ACC112 (cell line): Measurements from ENCODE around the gene RASA2.

Experiments
- H2AFZ ChIP-seq: fragments of 200-600 bp; sonication (generic); one replicate; pipeline ENCODE4 v1.6.0; 2017; ENCODE audit warnings: antibody characterized with exemption, low read length; ENCODE audit not compliant: unreplicated experiment
- H3K27ac ChIP-seq: fragments of 200-600 bp; sonication (generic); 2 replicates; pipeline ENCODE4 v1.5.1; 2014; ENCODE audit warnings: low read depth, mild to moderate bottlenecking, antibody characterized with exemption, low read length, moderate library complexity
- H3K27me3 ChIP-seq: fragments of 200-600 bp; sonication (generic); 2 replicates; pipeline ENCODE4 v1.6.1; 2014; ENCODE audit warnings: mild to moderate bottlenecking, antibody characterized with exemption, low read length, moderate library complexity, mixed read lengths; ENCODE audit not compliant: insufficient read depth
- H3K36me3 ChIP-seq: fragments of 200-600 bp; sonication (generic); 2 replicates; pipeline ENCODE4 v1.6.1; 2016; ENCODE audit warnings: mild to moderate bottlenecking, antibody characterized with exemption, low read length, moderate library complexity, mixed read lengths; ENCODE audit not compliant: insufficient read depth
- H3K4me1 ChIP-seq: fragments of 200-600 bp; sonication (generic); one replicate; pipeline ENCODE4 v1.6.1; 2016; ENCODE audit warnings: low read length, mixed read lengths; ENCODE audit not compliant: insufficient read depth, unreplicated experiment, control insufficient read depth
- H3K4me3 ChIP-seq: fragments of 200-600 bp; sonication (generic); 2 replicates; pipeline ENCODE4 v1.5.1; 2014; ENCODE audit warnings: mild to moderate bottlenecking, low read depth, low read length
- H3K79me2 ChIP-seq: fragments of 200-600 bp; sonication (generic); one replicate; pipeline ENCODE4 v1.6.0; 2016; ENCODE audit warnings: low read length; ENCODE audit not compliant: control insufficient read depth, unreplicated experiment, insufficient read depth

Gene RASA2

GRCh38 chr3:141498598-141499223 lies 11.9 kb downstream of the RASA2 start:
- no peak overlapping the region for H2AFZ ChIP-seq
- no peaks in the 10 kb centered on the region for H3K27me3 ChIP-seq
- H3K4me3 ChIP-seq: no peak overlapping the region
- no peak overlapping the region for H3K27ac ChIP-seq
- H3K79me2 ChIP-seq: peaks cover 71% of the 10 kb centered on the region
- H3K4me1 ChIP-seq: peaks cover 3% of the 10 kb centered on the region
- H3K36me3 ChIP-seq: no peaks in the 10 kb centered on the region; the same call in 1 of the 2 replicates

DNA sequence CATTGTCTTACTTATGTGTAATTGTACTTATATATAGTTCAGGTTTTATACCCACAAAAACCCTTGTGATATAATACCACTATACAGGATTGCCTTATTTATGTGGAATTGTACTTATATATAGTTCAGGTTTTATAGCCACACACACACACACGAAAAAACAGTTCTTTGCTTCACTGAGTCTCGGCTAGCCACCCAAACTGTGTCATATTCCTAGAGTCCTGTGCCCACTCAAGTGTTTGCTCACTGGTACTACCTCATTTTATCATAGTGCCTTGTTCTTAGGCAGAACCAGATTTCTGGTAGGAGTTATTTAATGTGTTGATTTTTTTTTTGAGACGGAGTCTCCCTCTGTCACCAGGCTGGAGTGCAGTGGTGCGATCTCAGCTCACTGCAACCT lies 12.5 kb downstream of the RASA2 start:
- Histone ChIP-seq H3K4me1 (peaks cover 3% of the 10 kb centered on the region), H3K27ac (no peak overlapping the region), H3K36me3 (no peaks in the 10 kb centered on the region; the same call in 1 of the 2 replicates), H3K4me3 (no peak overlapping the region), H3K79me2 (peaks cover 70% of the 10 kb centered on the region), H2AFZ (no peak overlapping the region), H3K27me3 (no peaks in the 10 kb centered on the region)

DNA sequence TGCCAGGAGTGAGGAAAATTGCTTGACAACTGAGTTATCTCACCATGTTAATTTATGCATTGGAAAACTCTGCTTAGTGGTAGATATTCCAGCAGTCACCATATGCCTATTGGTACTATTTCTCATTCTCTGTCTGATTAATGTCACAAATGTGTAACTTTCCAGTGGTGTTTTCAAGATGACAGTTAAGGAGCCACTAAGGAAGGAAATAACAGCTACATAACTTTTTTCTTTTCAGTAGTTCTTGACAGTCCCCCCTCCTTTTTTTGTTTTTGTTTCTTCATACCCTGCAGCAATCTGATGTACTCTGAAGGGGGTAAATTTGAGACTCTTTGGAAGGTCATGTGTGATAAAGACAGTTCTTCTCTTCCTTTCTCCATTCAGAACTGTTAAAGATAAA lies 13.1 kb downstream of the RASA2 start:
- Histone ChIP-seq H3K79me2 (peaks cover 72% of the 10 kb centered on the region), H3K36me3 (no peaks in the 10 kb centered on the region; the same call in 1 of the 2 replicates), H3K27me3 (no peaks in the 10 kb centered on the region), H3K27ac (no peak overlapping the region), H3K4me3 (no peak overlapping the region), H3K4me1 (peaks cover 3% of the 10 kb centered on the region), H2AFZ (no peak overlapping the region)

- Histone ChIP-seq H3K79me2 (peaks cover 72% of the 10 kb centered on the region), H3K27me3 (no peaks in the 10 kb centered on the region), H3K4me3 (no peak overlapping the region), H3K36me3 (no peaks in the 10 kb centered on the region; the same call in 1 of the 2 replicates), H3K27ac (no peak overlapping the region), H2AFZ (no peak overlapping the region), H3K4me1 (peaks cover 3% of the 10 kb centered on the region)
These were observed 13.6 kb downstream of the RASA2 start for GRCh38 chr3:141500397-141500796.

GRCh38 chr3:141505166-141505565 lies 18.3 kb downstream of the RASA2 start:
- peaks cover 3% of the 10 kb centered on the region for H3K4me1 ChIP-seq
- no peaks in the 10 kb centered on the region; the same call in 1 of the 2 replicates for H3K36me3 ChIP-seq
- H3K79me2 ChIP-seq: peaks cover 68% of the 10 kb centered on the region
- no peak overlapping the region for H3K4me3 ChIP-seq
- no peak overlapping the region for H3K27ac ChIP-seq
- no peak overlapping the region for H2AFZ ChIP-seq
- H3K27me3 ChIP-seq: no peaks in the 10 kb centered on the region

DNA sequence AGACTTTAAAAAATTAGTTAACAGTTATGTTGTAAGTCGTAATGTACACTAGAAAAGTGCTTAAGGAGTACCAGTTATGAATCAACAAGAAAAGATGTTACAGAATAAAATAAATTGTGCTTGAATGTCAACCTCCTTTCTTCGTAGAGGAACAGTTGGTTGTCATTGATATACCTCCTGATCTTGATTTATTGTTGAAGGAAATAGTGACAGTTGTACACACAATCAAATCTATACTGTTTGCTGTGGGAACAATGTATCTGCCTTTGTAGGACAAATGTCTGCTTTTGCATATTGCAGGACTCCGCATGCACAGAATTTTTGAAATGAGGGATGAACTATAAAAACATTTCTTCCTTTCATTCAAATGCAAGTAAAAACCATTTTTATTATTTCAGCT lies 19.2 kb downstream of the RASA2 start:
- Histone ChIP-seq H3K36me3 (no peaks in the 10 kb centered on the region; the same call in 1 of the 2 replicates), H2AFZ (no peak overlapping the region), H3K4me1 (peaks cover 3% of the 10 kb centered on the region), H3K27ac (no peak overlapping the region), H3K79me2 (peaks cover 70% of the 10 kb centered on the region), H3K4me3 (no peak overlapping the region), H3K27me3 (no peaks in the 10 kb centered on the region)

- H3K27ac ChIP-seq: no peak overlapping the region
- H3K79me2 ChIP-seq: peaks cover 63% of the 10 kb centered on the region
- H3K27me3 ChIP-seq: no peaks in the 10 kb centered on the region
- H3K36me3 ChIP-seq: peaks cover 2% of the 10 kb centered on the region; the same call in 1 of the 2 replicates
- H2AFZ ChIP-seq: no peak overlapping the region
- no peaks in the 10 kb centered on the region for H3K4me1 ChIP-seq
- no peak overlapping the region for H3K4me3 ChIP-seq
These were observed 20.7 kb downstream of the RASA2 start for GRCh38 chr3:141507392-141508066.

- H3K4me1 ChIP-seq: no peaks in the 10 kb centered on the region
- H3K36me3 ChIP-seq: peaks cover 3% of the 10 kb centered on the region; the same call in 1 of the 2 replicates
- H3K79me2 ChIP-seq: peaks cover 58% of the 10 kb centered on the region
- H3K27me3 ChIP-seq: no peaks in the 10 kb centered on the region
- no peak overlapping the region for H3K4me3 ChIP-seq
- H2AFZ ChIP-seq: no peak overlapping the region
- H3K27ac ChIP-seq: no peak overlapping the region
These were observed 21.2 kb downstream of the RASA2 start for GRCh38 chr3:141508067-141508436.

GRCh38 chr3:141511361-141511760 lies 24.5 kb downstream of the RASA2 start:
- H3K36me3 ChIP-seq: peaks cover 16% of the 10 kb centered on the region
- H3K4me3 ChIP-seq: no peak overlapping the region
- H3K79me2 ChIP-seq: peaks cover 27% of the 10 kb centered on the region

GRCh38 chr3:141514382-141514781 lies 27.6 kb downstream of the RASA2 start:
- Histone ChIP-seq H3K4me3 (no peak overlapping the region), H3K27ac (no peak overlapping the region), H3K27me3 (no peaks in the 10 kb centered on the region), H3K4me1 (no peaks in the 10 kb centered on the region), H2AFZ (no peak overlapping the region), H3K79me2 (peaks cover 15% of the 10 kb centered on the region), H3K36me3 (peaks cover 34% of the 10 kb centered on the region)

More at GRCh38 chr3:141511361-141511760, 24.5 kb downstream of the RASA2 start:
- Histone ChIP-seq H3K27ac (no peak overlapping the region), H3K4me1 (no peaks in the 10 kb centered on the region), H3K27me3 (no peaks in the 10 kb centered on the region), H2AFZ (no peak overlapping the region)

GRCh38 chr3:141519587-141519986 lies 32.8 kb downstream of the RASA2 start:
- Histone ChIP-seq H3K4me3 (no peak overlapping the region), H3K27me3 (no peaks in the 10 kb centered on the region), H2AFZ (no peak overlapping the region), H3K27ac (no peak overlapping the region), H3K36me3 (peaks cover 34% of the 10 kb centered on the region), H3K4me1 (no peaks in the 10 kb centered on the region), H3K79me2 (no peaks in the 10 kb centered on the region)
